Stimulated activated CD4-positive, alpha-beta T cell treated with anti-CD3 and anti-CD28 coated beads, Interleukin-2, amount 100 ng/mL, for 24 hours (primary cell): ENCODE data around the gene SERPINA12.
"Not testable (repeated sequence)": the region's sequence is repeated elsewhere in the genome, so short reads cannot be mapped to it uniquely, and the experiment has no call there.

Experiments
- DNase-seq, 2 donors: peaks; one replicate each; pipeline ENCODE4 v3.0.0-alpha.2; 2020

SERPINA12 gene

GRCh38 chr14:94535506-94535905 is 26.2 kb upstream of the SERPINA12 start:
- DNase-seq = no peak

DNA sequence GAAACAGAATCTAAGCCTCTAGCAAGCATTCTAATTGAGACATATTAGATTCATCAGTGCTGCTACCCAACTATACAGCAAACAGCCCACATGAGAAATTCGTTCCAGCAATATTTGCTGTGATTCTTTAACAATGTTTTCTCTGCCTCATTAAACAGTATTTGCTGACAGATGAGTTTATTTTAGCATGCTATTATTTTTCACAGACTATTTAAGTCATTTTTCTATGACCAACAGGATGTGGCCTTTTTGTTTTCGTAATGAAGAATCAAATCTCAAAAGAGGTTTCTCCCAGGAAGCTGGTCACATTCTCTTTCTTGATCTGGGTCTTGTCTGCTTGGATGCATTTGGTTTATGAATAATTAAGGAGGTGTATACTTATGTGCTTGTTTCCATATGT is 23.2 kb upstream of the SERPINA12 start:
- DNase-seq = no peak

DNA sequence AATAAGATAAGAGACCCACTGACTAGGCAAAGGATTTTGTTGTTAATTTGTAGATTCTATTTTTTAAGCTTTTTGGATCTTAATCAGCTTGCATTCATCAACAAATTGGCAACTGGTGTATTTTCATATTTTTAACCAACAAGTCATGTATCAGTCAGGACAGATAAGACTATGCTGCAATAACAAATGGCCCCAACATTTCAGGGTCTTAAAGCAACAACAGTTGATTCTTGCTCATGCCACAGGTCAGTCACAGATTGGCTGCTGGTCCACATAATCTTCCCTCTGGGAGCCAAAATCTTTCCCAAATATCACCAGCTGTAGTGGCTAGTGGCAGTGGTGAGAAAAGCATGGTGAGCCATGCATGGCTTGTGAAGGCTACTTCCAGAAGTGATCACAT is 21.9 kb upstream of the SERPINA12 start:
- no peak for DNase-seq

- DNase-seq = no peak
These were observed 14.8 kb upstream of the SERPINA12 start for GRCh38 chr14:94524093-94524492.

GRCh38 chr14:94523265-94523664 is 14.0 kb upstream of the SERPINA12 start:
- no peak for DNase-seq

GRCh38 chr14:94522115-94522724 is 13.0 kb upstream of the SERPINA12 start:
- no peak for DNase-seq

DNA sequence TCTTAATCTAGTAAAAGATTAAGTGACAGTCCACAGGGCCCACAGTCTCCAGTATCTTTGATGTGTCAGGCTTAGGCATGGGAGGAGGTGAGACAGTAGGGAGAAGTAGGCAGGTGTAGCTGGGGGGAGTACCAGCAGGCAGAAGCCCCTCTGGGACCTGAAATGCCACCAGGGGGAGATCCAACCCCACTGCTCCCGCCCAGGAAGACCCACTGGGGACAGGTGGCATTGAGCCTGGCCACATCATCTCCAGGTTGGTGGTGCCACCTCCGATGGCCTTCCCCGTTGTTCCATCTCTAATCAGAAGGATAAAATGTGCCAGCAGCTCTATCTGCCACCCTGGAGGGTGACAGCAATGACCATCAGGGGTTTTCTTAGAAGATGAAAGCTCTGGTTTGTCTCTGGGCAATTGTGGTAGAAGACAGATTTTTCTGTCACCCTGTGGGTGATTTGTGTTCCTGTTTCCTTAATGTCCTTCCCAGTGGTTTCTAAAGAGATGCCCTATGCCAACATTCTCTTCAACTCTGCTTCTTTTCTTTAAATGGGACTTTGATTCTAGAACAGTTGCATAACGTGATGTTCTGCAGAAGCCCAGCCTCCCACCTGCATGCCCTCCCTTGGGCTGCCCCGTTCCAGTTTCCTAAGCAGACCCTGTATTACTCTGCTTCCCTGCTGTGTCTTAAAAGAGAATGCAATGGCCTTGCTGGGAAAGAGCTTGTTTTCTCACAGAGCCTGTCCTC is 12.3 kb upstream of the SERPINA12 start:
- DNase-seq = no peak

GRCh38 chr14:94517641-94518257 is 8.5 kb upstream of the SERPINA12 start:
- DNase-seq = no peak

- DNase-seq = no peak
These were observed 8.0 kb upstream of the SERPINA12 start for GRCh38 chr14:94517248-94517640.

DNA sequence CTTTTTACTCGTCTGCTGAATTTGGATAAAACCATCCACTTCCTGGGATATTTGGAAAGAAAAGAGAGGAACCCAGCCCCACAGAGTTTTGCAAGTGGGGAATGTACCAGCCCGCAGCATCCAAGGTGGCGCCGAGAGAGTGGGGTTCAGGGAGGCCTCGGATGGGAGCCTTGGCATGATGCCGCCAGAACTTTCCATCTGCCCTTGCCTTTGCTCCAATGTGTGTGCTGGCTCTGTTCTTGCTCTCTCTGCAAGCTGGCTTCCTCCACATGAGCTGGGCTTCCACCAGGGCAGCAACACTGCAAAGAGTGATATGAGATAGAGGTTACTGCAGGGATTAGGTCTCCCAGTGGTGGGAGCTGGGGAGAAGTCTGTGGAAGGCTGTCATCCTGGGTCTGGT is 6.6 kb upstream of the SERPINA12 start:
- no peak for DNase-seq

GRCh38 chr14:94515426-94515825 is 6.2 kb upstream of the SERPINA12 start:
- DNase-seq = no peak

DNA sequence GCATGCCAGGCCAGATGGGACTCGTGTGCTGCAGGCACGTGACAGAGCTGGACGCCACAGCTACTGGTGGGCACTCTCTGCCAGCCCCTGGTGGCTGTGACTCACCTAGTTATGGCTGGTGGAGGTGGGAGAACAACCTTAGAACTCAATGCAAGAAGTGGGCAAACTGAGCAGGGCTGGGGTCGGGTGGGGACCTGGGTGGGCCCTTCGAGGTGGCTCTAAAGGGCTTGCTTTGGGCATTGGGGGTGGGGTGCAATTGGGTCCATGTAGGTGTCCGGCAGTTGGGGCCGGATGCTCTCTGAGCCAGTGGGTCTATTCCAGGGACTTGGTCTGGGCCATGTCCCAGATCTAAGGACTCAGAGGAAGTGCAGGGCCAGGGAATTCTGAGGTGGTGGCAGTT is 5.1 kb upstream of the SERPINA12 start:
- no peak for DNase-seq

GRCh38 chr14:94510481-94510880 is 1.2 kb upstream of the SERPINA12 start:
- not testable (repeated sequence) for DNase-seq

DNA sequence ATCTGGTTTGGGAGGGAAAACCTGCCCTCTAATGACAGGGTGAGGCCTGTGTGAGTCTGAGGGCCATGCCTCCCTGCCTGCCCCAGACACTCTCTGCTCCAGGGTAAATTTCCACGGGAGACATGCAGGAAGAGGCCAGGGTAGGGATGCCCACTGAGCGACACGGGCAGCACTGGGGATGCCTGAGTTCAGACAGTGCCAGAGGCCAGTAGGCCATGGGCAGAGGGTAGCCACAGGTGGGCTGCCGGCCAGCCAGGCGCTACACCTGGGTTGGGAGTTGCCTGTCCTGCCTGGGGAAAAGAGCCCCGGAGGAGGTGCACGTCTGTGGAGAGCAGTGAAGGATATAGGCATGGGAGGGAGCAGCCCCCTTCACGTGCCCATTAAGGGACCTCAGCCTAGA is 3.6 kb downstream of the SERPINA12 start:
- DNase-seq = no peak

DNA sequence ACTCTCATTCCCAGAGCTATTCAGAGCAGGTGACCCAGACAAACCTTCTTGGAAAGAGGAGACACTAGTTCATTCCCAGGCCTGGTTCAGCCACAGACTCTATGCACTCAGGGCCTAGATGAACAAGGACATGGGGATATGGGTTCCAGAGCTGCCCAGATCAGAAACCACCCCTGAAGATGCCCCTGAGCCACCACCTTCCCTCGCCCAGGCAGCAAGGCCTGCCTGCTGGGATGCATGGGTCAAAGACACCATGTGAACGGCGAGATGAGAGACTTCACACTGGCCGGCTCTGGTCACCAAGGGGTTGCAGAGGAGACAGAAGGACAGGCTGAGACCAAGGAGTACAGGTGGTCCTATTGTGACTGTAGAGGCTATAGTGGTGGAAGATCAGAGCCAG is 4.1 kb downstream of the SERPINA12 start:
- DNase-seq = no peak

- DNase-seq = no peak
These were observed 7.4 kb downstream of the SERPINA12 start for GRCh38 chr14:94501588-94502516.

- no peak for DNase-seq
These were observed 9.0 kb downstream of the SERPINA12 start for GRCh38 chr14:94500264-94500663.

DNA sequence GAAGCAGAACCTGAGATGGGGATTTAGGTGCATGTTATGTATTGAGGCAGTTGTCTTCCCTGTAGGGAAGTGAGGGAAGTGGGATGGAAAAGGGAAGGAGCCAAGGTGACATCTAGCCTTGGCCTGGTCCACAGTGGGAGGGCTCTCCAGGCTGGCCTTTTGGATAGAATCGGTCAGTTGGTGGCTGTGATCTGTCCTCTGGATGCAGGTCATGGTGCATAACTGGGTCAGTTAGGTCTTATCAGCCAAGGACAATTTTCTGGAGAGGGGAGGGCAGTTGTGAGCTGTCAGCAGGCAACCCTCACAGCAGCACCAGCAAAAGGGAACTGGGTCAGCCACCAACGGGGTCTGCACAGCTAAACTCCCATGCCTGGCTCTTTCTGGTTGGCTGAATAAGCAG is 9.6 kb downstream of the SERPINA12 start:
- DNase-seq = no peak

DNA sequence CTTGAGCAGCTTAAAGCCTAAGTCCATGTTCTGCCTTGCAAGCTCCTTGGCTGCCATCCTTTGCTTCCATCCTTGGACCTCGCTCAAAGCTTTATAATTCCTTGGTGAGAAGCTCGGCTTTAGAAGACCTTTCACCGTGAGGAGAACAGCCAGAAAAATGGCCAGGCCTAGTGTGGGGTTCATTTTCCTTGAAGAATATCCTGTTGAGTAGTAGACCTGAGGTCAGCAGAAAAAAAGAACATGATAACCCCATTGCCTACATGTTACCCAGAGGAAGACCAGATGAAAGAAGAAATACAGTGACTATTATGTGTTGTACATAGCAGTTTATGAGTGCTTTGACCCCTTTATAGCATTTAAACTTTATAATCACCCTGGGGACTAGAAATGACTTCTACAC is 11.1 kb downstream of the SERPINA12 start:
- no peak for DNase-seq

DNA sequence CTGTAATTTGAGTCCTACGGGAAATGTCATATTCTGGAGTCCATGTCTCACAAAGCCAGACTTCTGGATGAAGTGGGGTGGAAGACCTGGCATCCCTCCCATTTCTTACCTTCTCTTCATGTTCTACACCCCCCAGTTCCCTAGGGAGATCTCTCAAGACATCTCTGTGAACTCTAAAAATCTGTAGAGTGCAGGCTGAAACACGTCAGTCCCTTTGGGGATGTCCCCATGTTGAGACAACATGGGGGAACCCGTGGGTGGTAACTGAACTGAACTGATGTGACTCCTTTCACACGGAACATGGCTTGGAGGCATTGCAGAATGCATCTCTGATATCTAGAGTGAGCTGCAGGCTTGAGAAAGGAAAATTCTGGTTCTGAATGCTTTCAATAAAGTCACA is 15.2 kb downstream of the SERPINA12 start:
- DNase-seq = no peak

GRCh38 chr14:94491511-94491910 is 17.8 kb downstream of the SERPINA12 start:
- no peak for DNase-seq

GRCh38 chr14:94489336-94489735 is 19.9 kb downstream of the SERPINA12 start:
- DNase-seq = no peak

DNA sequence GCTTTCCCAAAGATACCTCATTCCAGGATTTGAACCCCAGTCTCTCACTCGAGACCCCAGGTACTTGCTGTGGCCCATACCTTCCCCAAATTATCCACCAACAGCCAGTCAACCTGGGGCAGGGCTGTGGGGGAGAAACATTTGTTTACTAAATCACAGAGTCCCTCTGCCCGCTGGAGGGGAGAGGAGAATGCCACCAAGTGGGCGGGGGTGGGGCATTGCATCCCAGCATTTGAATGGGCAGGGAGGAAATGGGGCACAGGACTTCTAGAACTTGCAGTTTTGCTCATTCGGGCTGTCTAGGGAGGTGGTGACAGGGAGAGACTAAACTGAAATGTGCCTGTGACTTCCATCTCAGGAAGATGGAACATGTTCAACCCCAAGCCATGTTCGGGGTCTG is 22.4 kb downstream of the SERPINA12 start:
- no peak for DNase-seq
